Skeletal muscle tissue (tissue), 4 donors: ENCODE data around the gene GUCY2D. TPM values are rescaled to one million over a fixed set of nuclear protein-coding genes. Genes with fewer than 3 reads are reported as not detected.
"Not testable (repeated sequence)": the region's sequence is repeated elsewhere in the genome, so short reads cannot be mapped to it uniquely, and the experiment has no call there.

Experiments used
- H3K27ac ChIP-seq: one replicate; pipeline ENCODE4 v1.7.0; 2013; ENCODE audit warnings: mild to moderate bottlenecking, low read depth, low read length, inconsistent platforms
- H3K27me3 ChIP-seq, 3 donors: one replicate each; pipeline ENCODE4 v1.7.0; 2013; ENCODE audit warnings: low read length in 3 of 3; ENCODE audit not compliant: control insufficient read depth in 3 of 3, insufficient read depth in 3 of 3
- H3K36me3 ChIP-seq, 3 donors: one replicate each; pipeline ENCODE4 v1.7.0; 2013; ENCODE audit warnings: low read length in 3 of 3; ENCODE audit not compliant: control insufficient read depth in 3 of 3, insufficient read depth in 3 of 3
- H3K4me1 ChIP-seq, 3 donors: one replicate each; pipeline ENCODE4 v1.7.0; 2013; ENCODE audit warnings: low read length in 3 of 3, mild to moderate bottlenecking in 3 of 3; ENCODE audit not compliant: control insufficient read depth in 3 of 3, insufficient read depth in 3 of 3
- H3K4me3 ChIP-seq, 3 donors: one replicate each; pipeline ENCODE4 v1.7.0; 2013; ENCODE audit warnings: low read length in 3 of 3
- H3K9ac ChIP-seq, 3 donors: one replicate each; pipeline ENCODE4 v1.7.0; 2013; ENCODE audit warnings: low read length in 3 of 3, mild to moderate bottlenecking in 3 of 3, moderate library complexity in 2 of 3, low read depth in 1 of 3
- H3K9me3 ChIP-seq, 3 donors: one replicate each; pipeline ENCODE4 v1.7.0; 2013; ENCODE audit warnings: low read length in 3 of 3; ENCODE audit not compliant: control insufficient read depth in 3 of 3
- total RNA-seq: library from RNA; depleted of rRNA; stranded (reverse); fragments of >200 nt; gene quantifications from one replicate; pipeline ENCODE4 v1.2.3, GENCODE V29; 2014
- donor health status: Osteomylitis.

Gene GUCY2D
- total RNA-seq, 1 donor from 2014 or later = not detected

- Histone ChIP-seq H3K27ac (no peak overlapping the region), H3K27me3 (peaks cover 0 to 13% (median 9%) of the 10 kb centered on the region in 3 donors), H3K4me1 (peaks cover 0 to 3% (median 0%) of the 10 kb centered on the region in 3 donors), H3K9ac (no peak overlapping the region), H3K36me3 (no peaks in the 10 kb centered on the region), H3K4me3 (no peak overlapping the region), H3K9me3 (no peaks in the 10 kb centered on the region)
Observed at GRCh38 chr17:8022360-8023003, 20.1 kb downstream of the GUCY2D start.

- peaks cover 3 to 17% (median 15%) of the 10 kb centered on the region in 3 donors for H3K27me3 ChIP-seq
- H3K9me3 ChIP-seq, H3K4me3 ChIP-seq, H3K27ac ChIP-seq, H3K9ac ChIP-seq, H3K4me1 ChIP-seq, H3K36me3 ChIP-seq: not testable (repeated sequence)
Observed at GRCh38 chr17:8024161-8024560, 21.7 kb downstream of the GUCY2D start.

GRCh38 chr17:8025176-8025911 lies 22.9 kb downstream of the GUCY2D start:
- no peak overlapping the region for H3K4me3 ChIP-seq
- H3K27ac ChIP-seq = no peak overlapping the region
- H3K27me3 ChIP-seq = peaks cover 7 to 19% (median 17%) of the 10 kb centered on the region in 3 donors
- no peak overlapping the region for H3K9ac ChIP-seq
- H3K9me3 ChIP-seq = no peaks in the 10 kb centered on the region
- H3K4me1 ChIP-seq = no peaks in the 10 kb centered on the region
- H3K36me3 ChIP-seq = no peaks in the 10 kb centered on the region

GRCh38 chr17:8029121-8029520 lies 26.7 kb downstream of the GUCY2D start:
- Histone ChIP-seq H3K27ac (no peak overlapping the region), H3K4me1 (no peaks in the 10 kb centered on the region), H3K27me3 (peaks cover 13 to 31% (median 14%) of the 10 kb centered on the region in 3 donors)

GRCh38 chr17:8031261-8031661 lies 28.8 kb downstream of the GUCY2D start:
- Histone ChIP-seq H3K27me3 (peaks cover 13 to 31% (median 14%) of the 10 kb centered on the region in 3 donors), H3K9ac (no peak overlapping the region)

More at GRCh38 chr17:8029121-8029520, 26.7 kb downstream of the GUCY2D start:
- no peak overlapping the region for H3K9ac ChIP-seq
- H3K4me3 ChIP-seq = no peak overlapping the region
- H3K9me3 ChIP-seq = no peaks in the 10 kb centered on the region
- H3K36me3 ChIP-seq = no peaks in the 10 kb centered on the region

GRCh38 chr17:8031950-8032349 lies 29.5 kb downstream of the GUCY2D start:
- H3K27me3 ChIP-seq = peaks cover 13 to 31% (median 14%) of the 10 kb centered on the region in 3 donors

More at GRCh38 chr17:8031261-8031661, 28.8 kb downstream of the GUCY2D start:
- no peaks in the 10 kb centered on the region for H3K9me3 ChIP-seq
- no peak overlapping the region for H3K4me3 ChIP-seq
- no peaks in the 10 kb centered on the region for H3K36me3 ChIP-seq
- no peak overlapping the region for H3K27ac ChIP-seq
- no peaks in the 10 kb centered on the region for H3K4me1 ChIP-seq

GRCh38 chr17:8032442-8032841 lies 30.0 kb downstream of the GUCY2D start:
- Histone ChIP-seq H3K9ac (no peak overlapping the region), H3K36me3 (no peaks in the 10 kb centered on the region), H3K27me3 (peaks cover 13 to 31% (median 14%) of the 10 kb centered on the region in 3 donors), H3K4me1 (no peaks in the 10 kb centered on the region), H3K27ac (no peak overlapping the region), H3K9me3 (no peaks in the 10 kb centered on the region), H3K4me3 (no peak overlapping the region)

More at GRCh38 chr17:8031950-8032349, 29.5 kb downstream of the GUCY2D start:
- Histone ChIP-seq H3K4me1 (no peaks in the 10 kb centered on the region), H3K27ac (no peak overlapping the region), H3K36me3 (no peaks in the 10 kb centered on the region), H3K4me3 (no peak overlapping the region), H3K9me3 (no peaks in the 10 kb centered on the region), H3K9ac (no peak overlapping the region)

- Histone ChIP-seq H3K36me3 (no peaks in the 10 kb centered on the region), H3K27ac (no peak within 1 kb of the TSS), H3K4me1 (peaks cover 0 to 9% (median 0%) of the 10 kb centered on the region in 3 donors), H3K27me3 (peaks cover 11 to 21% (median 20%) of the 10 kb centered on the region in 3 donors), H3K4me3 (peak within 1 kb of the TSS in 1 of 3 donors; percentile 22), H3K9me3 (no peaks in the 10 kb centered on the region), H3K9ac (peak within 1 kb of the TSS in 1 of 3 donors; percentile 40)
Observed at GRCh38 chr17:8038954-8039610, 36.7 kb downstream of the GUCY2D start, which contains the start of gene ALOX15B. Gene ALOX15B, plus strand, starts transcription at chr17:8039059. Its CDS starts 97 bp downstream, at chr17:8039156.

GRCh38 chr17:8039611-8040168 lies 37.3 kb downstream of the GUCY2D start:
- Histone ChIP-seq H3K4me3 (no peak overlapping the region), H3K4me1 (peaks cover 0 to 9% (median 0%) of the 10 kb centered on the region in 3 donors), H3K36me3 (no peaks in the 10 kb centered on the region), H3K27me3 (peaks cover 11 to 21% (median 20%) of the 10 kb centered on the region in 3 donors), H3K9me3 (no peaks in the 10 kb centered on the region), H3K27ac (no peak overlapping the region), H3K9ac (no peak overlapping the region)
